ENCODE measurements around the gene UBE2Z. TPM values are rescaled to one million over a fixed set of nuclear protein-coding genes. Genes with fewer than 3 reads are reported as not detected.

Gene UBE2Z
- total and polyA plus RNA-seq, 2 of the 4 experiments (the other 2 are of a cell fraction): 68.5 to 126 TPM

- no TSS peak for BruUV-seq (replicated peaks)
- Histone ChIP-seq H3K27me3 (ENCODE audit: control insufficient read depth, insufficient read depth, low read length) (no peaks in the 10 kb centered on the region), H3K27ac (ENCODE audit: insufficient read depth, low read length) (no peak overlapping the region), H3K9ac (ENCODE audit: low read depth, low read length) (no peak overlapping the region), H3K23ac (ENCODE audit: low read depth, low read length) (no peak overlapping the region), H3K18ac (ENCODE audit: low read depth, low read length) (no peak overlapping the region), H3K79me1 (ENCODE audit: low read depth in 1 of 2, low read length in 2 of 2) (no peaks in the 10 kb centered on the region; a peak in 1 of 4 replicates), H3K4ac (ENCODE audit: low read depth, low read length) (no peak overlapping the region), H3K9me1 (ENCODE audit: insufficient read depth, low read length) (peaks cover 7% of the 10 kb centered on the region; the same call in 1 of the 2 replicates), H2BK20ac (ENCODE audit: low read depth, low read length) (no peak overlapping the region), H4K20me1 (ENCODE audit: insufficient read depth, low read length) (no peaks in the 10 kb centered on the region), H3K4me2 (ENCODE audit: low read depth, low read length) (no peak overlapping the region), H2AK9ac (replicated peaks; ENCODE audit: low read depth, low read length, poor library complexity) (no peak overlapping the region), H2BK15ac (ENCODE audit: low read depth, low read length) (no peak overlapping the region), H3K36me3 (ENCODE audit: control insufficient read depth, insufficient read depth, low read length) (peaks cover 6% of the 10 kb centered on the region; the same call in 1 of the 2 replicates), H3K4me1 (ENCODE audit: control insufficient read depth, insufficient read depth, low read length) (peaks cover 3% of the 10 kb centered on the region), H3K14ac (replicated peaks; ENCODE audit: low read depth, low read length) (no peak overlapping the region), H3K56ac (ENCODE audit: extremely low read depth, insufficient read depth, low read length) (no peak overlapping the region), H4K8ac (ENCODE audit: low read depth in 2 of 2, low read length in 2 of 2) (no peak overlapping the region), H3K4me3 (ENCODE audit: insufficient read depth, low read depth, low read length) (no peak overlapping the region), H3K9me3 (ENCODE audit: control insufficient read depth, insufficient read depth, low read length) (no peaks in the 10 kb centered on the region), H4K5ac (ENCODE audit: low read depth, low read length) (no peak overlapping the region), H2AFZ (replicated peaks; ENCODE audit: low read length, poor library complexity) (no peak overlapping the region), H2AK5ac (ENCODE audit: low read depth, low read length) (no peak overlapping the region), H2BK5ac (ENCODE audit: low read depth, low read length, poor library complexity, severe bottlenecking) (no peak overlapping the region), H4K91ac (ENCODE audit: insufficient read depth, low read depth, low read length) (no peak overlapping the region), H2BK120ac (ENCODE audit: low read depth, low read length) (no peak overlapping the region)
- in situ Hi-C loops (cut with MboI; ENCODE audit: low sequenced_read_pairs) (no loop called here), dilution Hi-C loops (cut with HindIII; ENCODE audit: low sequenced_read_pairs, unreplicated experiment) (loop anchor here (25.0 kb wide), 1 partner anchor 136 kb away; no protein-coding TSS in a partner anchor), intact Hi-C loops (cut with micrococcal nuclease) (no loop called here)
- DNase-seq: no peak
- POLR2A ChIA-PET (ENCODE audit: unreplicated experiment): interaction anchor here (0.6 kb wide), 1 partner anchor 9 kb away, joined by 3 read pairs; the partner anchor contains the start of gene ATP5MC1
- no peak for ATAC-seq (ENCODE audit: low read depth)
- CTCF ChIA-PET: no interaction called here
- no peak for TF ChIP-seq MAFK (IDR thresholded peaks at IDR 0.05; ENCODE audit: low read depth, low read length)
- TF ChIP-seq FOS (IDR thresholded peaks at IDR 0.05; ENCODE audit: low read depth, low read length): no peak
- TF ChIP-seq POLR2A (IDR thresholded peaks at IDR 0.05; ENCODE audit: low read depth, low read length): no peak
- TF ChIP-seq, protein P1, sequence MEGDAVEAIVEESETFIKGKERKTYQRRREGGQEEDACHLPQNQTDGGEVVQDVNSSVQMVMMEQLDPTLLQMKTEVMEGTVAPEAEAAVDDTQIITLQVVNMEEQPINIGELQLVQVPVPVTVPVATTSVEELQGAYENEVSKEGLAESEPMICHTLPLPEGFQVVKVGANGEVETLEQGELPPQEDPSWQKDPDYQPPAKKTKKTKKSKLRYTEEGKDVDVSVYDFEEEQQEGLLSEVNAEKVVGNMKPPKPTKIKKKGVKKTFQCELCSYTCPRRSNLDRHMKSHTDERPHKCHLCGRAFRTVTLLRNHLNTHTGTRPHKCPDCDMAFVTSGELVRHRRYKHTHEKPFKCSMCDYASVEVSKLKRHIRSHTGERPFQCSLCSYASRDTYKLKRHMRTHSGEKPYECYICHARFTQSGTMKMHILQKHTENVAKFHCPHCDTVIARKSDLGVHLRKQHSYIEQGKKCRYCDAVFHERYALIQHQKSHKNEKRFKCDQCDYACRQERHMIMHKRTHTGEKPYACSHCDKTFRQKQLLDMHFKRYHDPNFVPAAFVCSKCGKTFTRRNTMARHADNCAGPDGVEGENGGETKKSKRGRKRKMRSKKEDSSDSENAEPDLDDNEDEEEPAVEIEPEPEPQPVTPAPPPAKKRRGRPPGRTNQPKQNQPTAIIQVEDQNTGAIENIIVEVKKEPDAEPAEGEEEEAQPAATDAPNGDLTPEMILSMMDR (conservative IDR thresholded peaks at IDR 0.05; ENCODE audit: low read depth, low read length): no peak
- no CpG with 5 or more reads among the region's 1 CpG for WGBS, 2 experiments (ENCODE audit: extremely low coverage in 2 of 2, insufficient read length in 1 of 2)
Observed at GRCh38 chr17:48901241-48901640, 7.0 kb upstream of the UBE2Z start.

Measured in IMR-90 (cell line).